ENCODE measurements around the gene GRIA4. TPM values are rescaled to one million over a fixed set of nuclear protein-coding genes. Genes with fewer than 3 reads are reported as not detected.

Gene GRIA4
- total and polyA plus RNA-seq, 2 of the 13 experiments (the other 11 are each of a cell fraction or from before 2014, with no cell fraction given) = not detected

- FAIRE-seq (no peak), ATAC-seq (no peak), DNase-seq (ENCODE audit: low spot score) (no peak)
- no peak overlapping the region for H3K9ac ChIP-seq (ENCODE audit: insufficient read depth, low read depth, low read length)
- no peak overlapping the region for H3K27ac ChIP-seq (ENCODE audit: extremely low read length, insufficient read depth, low read length)
- H3K27me3 ChIP-seq (ENCODE audit: control insufficient read depth in 1 of 2, insufficient read depth in 2 of 2, low read length in 2 of 2) = no peaks in the 10 kb centered on the region
- intact Hi-C loops (cut with micrococcal nuclease; ENCODE audit: unreplicated experiment) (no loop called here), in situ Hi-C loops (cut with HindIII; ENCODE audit: extremely low pct_ligation_motif_present, low pct_unique_long_range_greater_than_20kb) (no loop called here)
- CTCF ChIA-PET (ENCODE audit: low intra/inter-chr PET ratio, low total read pairs) = no interaction called here
- H3K9me3 ChIP-seq (ENCODE audit: low read length) = no peaks in the 10 kb centered on the region
- no peak overlapping the region for H3K4me2 ChIP-seq (ENCODE audit: low read depth, low read length)
- BruUV-seq (replicated peaks) = no TSS peak
- no peaks in the 10 kb centered on the region for H3K79me2 ChIP-seq (ENCODE audit: insufficient read depth, low read length)
- POLR2A ChIA-PET = no interaction called here
- TF ChIP-seq HOXA3 (CRISPR knock-in tag; IDR thresholded peaks at IDR 0.05) (no peak), ZNF784 (CRISPR knock-in tag; IDR thresholded peaks at IDR 0.05; ENCODE audit: borderline replicate concordance) (no peak), ZNF225 (CRISPR knock-in tag; IDR thresholded peaks at IDR 0.05) (no peak), ZBTB38 (CRISPR knock-in tag; IDR thresholded peaks at IDR 0.05) (no peak), IKZF1 (IDR thresholded peaks at IDR 0.05) (no peak), RNF219 (CRISPR knock-in tag; IDR thresholded peaks at IDR 0.05) (no peak), HNRNPL (IDR thresholded peaks at IDR 0.05; ENCODE audit: low read depth, low read length) (no peak), NFE2L2 (IDR thresholded peaks at IDR 0.05; ENCODE audit: low read length) (no peak), BCLAF1 (IDR thresholded peaks at IDR 0.05) (no peak), MED1 (CRISPR knock-in tag; IDR thresholded peaks at IDR 0.05) (no peak), PPARG (CRISPR knock-in tag; conservative IDR thresholded peaks at IDR 0.05) (no peak)
- H3K36me3 ChIP-seq (replicated peaks in 1 of 2; ENCODE audit: control insufficient read depth in 1 of 2, insufficient read depth in 2 of 2, low read length in 2 of 2) = no peaks in the 10 kb centered on the region
- H3K4me1 ChIP-seq (ENCODE audit: insufficient read depth, low read length) = no peaks in the 10 kb centered on the region
- H4K20me1 ChIP-seq (ENCODE audit: insufficient read depth, low read length) = no peaks in the 10 kb centered on the region; the same call in 1 of the 2 replicates
- WGBS (ENCODE audit: low lambda C conversion rate) = 11% methylated on average over 4 of the region's 4 CpGs
- H2AFZ ChIP-seq (ENCODE audit: low read length) = no peak overlapping the region
- H3K4me3 ChIP-seq (replicated peaks in 1 of 3; ENCODE audit: insufficient read depth in 1 of 3, low read depth in 2 of 3, low read length in 3 of 3) = no peak overlapping the region
Observed at GRCh38 chr11:105740164-105740903, 130.5 kb downstream of the GRIA4 start.
